HL-60/S4 treated with retinoic acid at 250 ng/mL for 4 days and 3 days (cell line): ENCODE data around the gene TGM3.

Experiments used
- in situ Hi-C: fragments of 300-500 bp; cut with MboI; formaldehyde crosslinking; loops from 2 replicates; pipeline ENCODE4 v1.7.0; 2022; ENCODE audit warnings: low sequenced_read_pairs

Gene TGM3

DNA sequence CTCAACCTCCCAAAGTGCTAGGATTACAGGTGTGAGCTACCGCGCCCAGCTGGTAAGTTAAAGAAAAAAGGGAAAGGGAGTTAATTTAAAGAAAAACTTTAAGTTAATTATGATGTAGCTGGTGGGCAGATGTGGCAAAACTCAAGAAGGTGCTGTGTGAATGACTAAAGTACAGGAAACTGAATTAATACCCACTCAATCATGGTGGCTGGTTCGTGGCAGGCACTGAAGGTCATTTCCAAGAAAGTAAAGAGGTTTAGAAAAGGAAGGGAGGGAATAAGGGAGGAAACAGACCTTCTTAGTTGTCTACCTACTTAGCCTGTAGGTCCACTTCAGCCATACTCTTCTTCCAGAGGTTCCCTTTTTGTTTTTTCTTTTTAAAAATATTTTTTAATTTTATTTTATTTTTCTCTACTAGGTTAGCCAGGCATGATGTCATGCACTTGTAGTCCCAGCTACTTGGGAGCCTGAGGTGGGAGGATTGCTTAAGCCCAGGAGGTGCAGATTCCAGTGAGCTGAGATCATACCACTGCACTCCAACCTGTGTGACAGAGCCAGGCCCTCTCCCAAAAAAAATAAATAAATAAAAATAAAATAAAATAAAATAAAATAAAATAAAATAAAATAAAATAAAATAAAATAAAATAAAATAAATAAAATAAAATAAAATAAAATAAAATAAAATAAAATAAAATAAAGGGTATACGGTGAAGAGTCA, 11.9 kb upstream of the TGM3 start:
- in situ Hi-C loops, result no loop called here

DNA sequence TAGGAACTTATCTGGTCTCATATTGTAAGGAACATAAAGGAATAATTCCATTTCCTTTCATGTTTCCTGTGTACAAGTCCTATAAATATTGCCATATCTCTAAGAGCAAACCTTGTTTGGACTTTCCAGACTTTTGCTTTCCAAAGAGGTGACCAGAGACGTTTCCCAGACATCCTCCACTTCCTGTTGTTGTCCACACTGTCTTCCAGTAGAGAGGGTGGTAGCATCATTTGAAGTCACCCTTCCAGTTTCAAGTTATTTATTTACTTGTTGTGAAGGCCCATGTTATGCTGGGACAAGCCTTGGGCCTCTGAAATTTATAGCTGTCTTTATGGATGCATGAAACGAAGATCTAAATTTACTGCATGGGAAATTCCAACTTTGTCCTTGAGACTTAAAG, 10.6 kb upstream of the TGM3 start:
- in situ Hi-C loops, result no loop called here

DNA sequence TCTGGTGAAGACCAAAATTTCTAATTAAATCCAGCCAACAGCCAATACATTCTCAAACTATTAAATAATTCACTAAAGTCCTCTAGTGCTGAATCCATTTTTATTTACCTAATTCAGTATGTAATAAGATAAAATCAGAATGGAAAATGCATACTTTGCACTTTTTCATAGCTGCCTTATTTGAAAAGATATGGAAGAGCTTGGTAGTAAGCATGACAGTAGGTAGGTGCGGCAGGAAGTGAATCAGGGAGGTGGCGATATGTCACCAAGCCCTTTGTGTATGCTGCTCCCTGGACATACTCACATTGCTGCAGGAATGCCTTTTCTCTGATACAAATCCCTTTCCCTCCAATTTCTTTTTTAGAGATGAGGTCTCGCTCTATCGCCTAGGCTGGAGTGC, 10.2 kb upstream of the TGM3 start:
- in situ Hi-C loops, result no loop called here

DNA sequence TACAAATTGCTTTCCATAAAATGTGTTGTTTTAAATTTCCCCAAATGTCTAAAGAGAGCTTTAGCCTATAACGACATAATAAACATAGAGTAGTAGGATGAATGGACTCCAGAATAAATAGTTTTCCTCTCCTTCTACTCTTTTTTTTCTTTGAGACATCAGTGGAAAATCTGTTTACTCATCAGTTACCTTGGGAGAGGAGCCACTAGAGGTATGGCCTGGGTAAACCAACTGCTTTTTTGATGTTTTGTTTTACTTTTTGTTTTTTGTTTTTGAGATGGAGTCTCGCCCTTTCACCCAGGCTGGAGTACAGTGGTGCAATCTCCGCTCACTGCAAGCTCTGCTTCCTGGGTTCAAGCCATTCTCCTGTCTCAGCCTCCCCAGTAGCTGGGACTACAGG, 8.3 kb upstream of the TGM3 start:
- in situ Hi-C loops, result no loop called here

DNA sequence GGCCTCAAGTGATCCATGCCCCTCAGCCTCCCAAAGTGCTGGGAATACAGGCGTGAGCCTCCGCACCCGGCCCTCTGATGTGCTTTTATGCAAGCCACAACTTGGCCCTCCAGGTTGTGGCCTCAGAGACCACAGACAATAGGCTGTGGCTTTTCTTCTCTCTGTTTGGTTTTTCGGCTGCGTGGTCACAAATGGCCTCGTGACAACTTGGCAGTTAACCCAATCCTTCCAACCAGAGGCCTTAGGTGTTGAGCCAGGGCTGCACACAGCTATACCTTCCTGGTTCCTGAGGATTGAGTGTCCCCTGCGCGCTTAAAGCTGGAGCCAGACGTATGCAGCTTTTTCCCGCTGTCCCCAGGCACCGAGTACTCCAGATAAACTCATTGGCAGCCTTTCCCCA, 6.3 kb upstream of the TGM3 start:
- in situ Hi-C loops, result no loop called here

DNA sequence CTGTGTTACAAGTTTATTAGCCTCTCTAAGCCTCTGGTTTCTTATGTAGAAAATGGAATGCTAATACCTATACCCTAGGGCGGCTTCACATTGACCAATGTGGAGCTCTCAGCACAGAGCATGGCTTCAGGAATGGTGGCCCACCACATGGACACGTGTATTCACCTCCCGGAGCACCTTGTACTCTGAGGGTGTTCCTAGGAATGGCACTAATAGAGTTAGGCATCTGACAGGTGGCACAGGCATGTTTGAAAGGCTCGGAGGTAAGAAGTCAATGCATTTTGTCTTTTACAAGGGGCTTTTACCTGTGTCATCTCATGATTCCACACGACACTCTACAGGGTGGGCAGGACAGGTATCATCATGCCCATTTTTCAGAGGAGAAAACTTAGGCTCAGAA, 5.3 kb upstream of the TGM3 start:
- in situ Hi-C loops, result no loop called here

DNA sequence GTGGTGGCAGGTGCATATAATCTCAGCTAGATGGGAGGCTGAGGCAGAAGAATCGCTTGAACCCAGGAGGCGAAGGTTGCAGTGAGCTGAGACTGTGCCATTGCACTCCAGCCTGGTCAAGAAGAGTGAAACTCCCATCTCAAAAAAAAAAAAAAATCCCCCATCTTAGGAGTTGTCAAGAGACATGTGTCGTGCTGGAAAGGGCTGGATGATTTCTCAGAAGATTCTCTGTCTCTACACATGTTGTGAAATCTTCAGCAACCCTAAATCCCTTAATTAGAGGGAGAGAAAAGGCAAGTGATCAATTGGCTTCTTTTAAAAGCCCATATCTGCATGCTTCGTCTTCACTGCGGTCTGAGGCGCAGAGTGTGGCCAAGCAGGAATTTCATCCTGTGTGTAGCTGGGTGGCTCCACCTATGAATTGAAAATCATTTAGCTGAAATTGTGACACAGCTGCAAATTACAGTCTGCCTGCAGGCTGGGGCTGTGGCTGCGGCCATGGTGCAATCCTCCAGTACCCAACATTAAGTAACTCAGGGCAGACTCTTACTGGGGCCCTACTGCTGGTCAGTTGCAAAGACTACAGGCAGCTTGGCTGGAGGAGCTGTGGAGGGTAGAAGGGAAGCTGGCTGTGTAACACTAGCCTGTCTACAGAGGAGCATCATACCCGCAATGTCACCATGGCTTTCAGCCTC, 3.2 kb upstream of the TGM3 start:
- in situ Hi-C loops, result no loop called here

DNA sequence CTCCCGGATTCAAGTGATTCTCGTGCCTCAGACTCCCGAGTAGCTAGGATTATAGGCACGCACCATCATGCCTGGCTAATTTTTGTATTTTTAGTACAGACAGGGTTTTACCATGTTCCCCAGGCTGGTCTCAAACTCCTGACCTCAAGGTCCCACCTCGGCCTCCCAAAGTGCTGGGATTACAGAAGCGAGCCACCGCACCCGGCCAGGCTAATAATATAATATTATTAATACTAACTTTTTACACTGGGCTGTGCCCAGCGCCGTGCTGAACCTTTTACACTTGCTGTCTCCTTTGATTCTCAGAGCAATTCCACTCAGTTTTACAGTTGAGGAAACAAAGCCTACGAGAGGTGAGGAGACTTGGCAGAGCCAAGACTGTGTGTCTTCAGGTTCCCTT, 2.3 kb upstream of the TGM3 start:
- in situ Hi-C loops, result no loop called here

DNA sequence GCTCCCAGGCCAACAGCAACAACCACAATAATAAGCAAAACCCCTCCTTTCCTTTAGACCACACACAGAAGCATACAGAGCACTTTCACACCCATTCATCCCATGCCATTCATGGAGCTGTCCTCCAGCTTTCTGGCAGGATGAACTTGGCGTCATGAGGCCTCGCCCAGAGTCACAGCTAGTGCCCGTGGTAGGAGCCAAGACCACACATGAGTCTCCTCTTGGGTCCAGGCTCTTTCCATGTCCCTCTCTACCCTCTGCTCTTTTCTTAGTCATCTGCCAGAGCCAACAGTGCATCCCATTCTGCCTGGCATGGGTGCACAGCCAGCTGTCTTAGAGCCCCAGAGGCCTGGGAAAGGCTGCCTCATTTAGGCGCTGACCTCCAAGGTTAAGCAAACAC, 1.8 kb upstream of the TGM3 start:
- in situ Hi-C loops, result no loop called here

DNA sequence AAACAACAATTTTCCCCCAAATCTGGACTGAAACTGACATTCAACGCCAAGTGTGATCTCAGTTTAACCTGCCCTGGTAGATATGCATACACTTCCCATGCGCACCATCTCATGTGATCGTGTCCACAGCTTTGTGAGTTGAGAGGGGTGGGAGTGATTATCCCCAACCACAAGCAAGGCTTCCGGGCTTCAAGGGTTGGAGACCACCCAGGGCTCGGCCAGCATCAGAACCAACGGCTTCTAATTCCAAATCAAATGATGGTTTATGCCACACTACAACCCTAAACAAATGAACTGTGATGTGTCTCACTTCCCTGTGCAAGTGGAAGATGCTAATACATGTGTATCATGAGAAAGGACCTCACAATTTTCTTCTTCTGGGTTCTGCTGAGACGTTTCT, 515 bp upstream of the TGM3 start:
- in situ Hi-C loops, result no loop called here

DNA sequence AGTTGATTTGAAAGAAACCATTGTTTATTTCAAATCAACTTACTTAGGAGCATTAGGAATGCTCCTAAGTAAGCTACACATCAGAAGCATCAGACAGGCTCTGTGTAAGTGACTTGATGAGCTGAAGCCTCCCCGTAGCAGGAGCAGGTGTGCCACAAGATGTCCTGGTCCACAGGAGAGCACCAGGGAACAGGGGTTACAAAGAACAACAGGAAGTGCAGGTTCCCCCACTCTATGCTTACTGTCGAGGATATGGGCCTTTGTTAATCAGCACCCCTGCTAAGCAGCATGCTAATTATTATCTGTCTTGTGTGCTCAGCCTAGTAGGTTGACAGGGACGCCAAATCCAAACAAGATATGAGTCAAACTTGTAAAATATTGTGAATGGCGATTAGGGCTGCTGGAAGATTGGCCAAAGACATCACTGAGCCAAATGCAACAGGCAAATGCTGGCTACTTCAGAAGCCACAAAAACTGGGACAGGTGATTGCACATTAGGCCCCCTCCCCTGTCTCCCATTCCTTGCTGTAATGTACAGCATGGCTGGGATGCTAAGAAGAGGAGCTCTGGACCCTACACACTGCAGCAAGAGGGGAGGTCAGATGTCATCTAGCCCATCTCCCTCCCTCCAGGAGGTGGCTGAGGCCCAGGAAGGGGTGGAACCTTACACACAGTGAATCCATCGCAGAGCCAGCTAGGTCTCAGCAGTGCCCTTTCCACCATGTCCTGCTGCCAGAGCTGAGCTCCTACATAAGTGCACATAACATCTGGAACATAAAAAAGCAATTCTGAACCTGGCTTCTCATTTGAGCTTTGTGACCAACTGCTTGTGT, 939 bp downstream of the TGM3 start:
- in situ Hi-C loops, result no loop called here

DNA sequence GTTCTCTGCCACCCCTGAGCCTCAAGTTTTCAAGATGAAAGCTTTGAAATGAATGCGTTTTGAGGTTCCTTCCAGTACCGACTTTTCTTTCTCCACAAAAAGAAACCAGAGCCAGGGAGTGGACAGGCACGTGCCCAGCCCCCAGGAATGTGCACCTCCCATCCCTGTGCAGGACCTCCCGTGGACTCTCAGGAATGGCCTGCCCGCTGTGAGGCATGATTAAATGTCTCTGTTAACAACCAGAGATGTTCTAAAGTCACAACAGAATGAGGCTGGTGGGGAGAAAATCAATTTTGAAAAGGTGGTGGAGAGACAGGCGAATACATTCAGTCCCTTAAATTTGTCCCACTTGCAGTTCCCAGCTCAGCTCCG, 1.5 kb downstream of the TGM3 start:
- in situ Hi-C loops, result no loop called here

DNA sequence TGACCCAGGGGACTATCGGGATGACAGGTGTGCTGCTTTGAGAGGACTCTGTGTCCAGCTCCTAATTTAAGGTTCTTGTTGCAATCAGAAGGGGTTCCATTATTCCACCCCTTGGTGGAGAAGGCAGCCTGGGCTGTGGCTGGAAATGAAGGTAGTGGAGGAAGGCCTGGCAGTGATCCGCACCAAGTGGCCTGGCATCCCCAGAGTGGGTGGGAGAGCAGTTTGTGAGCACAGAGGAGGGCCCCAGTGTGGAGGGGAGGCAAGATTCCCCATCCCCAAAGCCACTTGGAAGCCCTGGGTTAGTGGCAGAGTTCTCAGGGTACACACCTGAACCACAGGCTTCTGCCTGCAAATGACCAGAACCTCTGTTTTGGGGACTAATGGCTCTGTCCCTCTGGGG, 2.3 kb downstream of the TGM3 start:
- in situ Hi-C loops, result no loop called here

DNA sequence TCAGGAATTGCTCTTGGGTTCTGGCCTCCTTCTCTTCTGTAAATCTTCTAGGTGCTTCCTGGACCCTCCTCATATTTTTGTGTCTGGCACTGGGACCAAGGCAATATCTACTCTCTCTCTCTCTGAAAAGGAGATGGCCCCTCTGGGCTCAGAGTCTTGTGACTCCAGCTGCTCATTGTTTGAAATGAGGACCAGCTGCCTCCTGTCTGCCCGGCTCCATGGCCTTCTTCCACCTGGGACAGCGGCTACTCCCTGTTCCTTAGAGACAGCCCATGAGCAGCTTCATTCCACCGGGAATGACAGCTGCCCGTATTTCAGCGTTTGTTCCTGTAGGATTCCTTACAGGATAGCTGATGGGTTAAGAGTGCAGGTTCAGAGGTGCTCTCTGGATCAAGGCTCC, 2.9 kb downstream of the TGM3 start:
- in situ Hi-C loops, result no loop called here

DNA sequence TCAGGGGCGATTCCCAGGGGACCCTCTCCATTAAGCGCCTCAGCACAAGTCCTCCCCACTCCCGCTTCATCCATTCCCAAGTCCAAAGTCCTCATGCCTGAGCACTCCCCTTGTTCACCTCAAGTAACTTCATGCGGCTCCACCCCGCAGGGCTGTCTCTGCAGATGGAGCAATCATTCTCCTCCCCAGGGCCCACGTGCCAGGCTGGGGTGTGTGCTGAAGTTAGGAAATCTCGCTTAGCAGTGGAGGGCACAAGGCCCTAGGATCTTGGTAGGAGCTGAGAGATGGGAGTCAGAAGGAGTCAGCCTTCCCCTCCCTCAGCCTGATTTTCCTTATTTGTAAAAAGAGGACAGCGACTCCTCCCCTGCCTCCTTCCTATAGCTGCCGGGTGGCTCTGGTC, 3.5 kb downstream of the TGM3 start:
- in situ Hi-C loops, result no loop called here

DNA sequence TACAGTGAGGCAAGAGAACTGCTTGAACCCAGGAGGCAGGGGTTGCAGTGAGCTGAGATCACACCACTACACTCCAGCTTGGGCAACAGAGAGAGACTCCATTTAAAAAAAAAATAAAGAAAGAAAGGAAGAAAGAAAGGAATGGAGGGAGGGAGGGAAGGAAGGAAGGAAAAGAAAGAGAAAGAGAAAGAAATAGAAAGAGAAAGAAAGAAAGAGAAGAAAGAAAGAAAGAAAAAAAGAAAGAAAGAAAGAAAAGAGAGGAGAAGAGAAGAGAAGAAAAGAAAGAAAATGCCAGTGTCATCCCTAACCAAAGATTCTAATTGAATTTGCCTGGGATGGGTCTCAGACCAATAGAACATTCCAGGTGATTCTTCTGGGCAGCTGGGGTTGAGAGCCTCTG, 4.2 kb downstream of the TGM3 start:
- in situ Hi-C loops, result no loop called here

DNA sequence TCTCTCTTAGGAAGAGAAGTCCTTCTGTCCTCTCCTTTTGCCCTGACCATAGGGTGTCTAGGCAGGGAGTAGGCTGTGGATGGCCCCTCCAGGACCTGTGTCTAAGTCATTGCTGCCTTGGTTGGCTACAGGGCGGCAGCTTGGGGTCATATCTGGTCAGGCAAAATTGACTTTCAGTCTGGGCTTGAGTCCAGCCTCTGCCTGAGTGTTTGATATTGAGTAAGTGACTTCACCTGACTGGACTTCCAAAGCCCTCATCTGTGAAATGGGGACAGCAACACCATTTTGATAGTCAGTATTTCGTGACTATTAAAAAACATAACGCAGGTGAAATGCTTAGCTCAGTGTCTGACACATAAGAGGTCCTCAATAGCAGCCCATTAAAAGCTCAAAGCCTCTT, 4.6 kb downstream of the TGM3 start:
- in situ Hi-C loops, result no loop called here

DNA sequence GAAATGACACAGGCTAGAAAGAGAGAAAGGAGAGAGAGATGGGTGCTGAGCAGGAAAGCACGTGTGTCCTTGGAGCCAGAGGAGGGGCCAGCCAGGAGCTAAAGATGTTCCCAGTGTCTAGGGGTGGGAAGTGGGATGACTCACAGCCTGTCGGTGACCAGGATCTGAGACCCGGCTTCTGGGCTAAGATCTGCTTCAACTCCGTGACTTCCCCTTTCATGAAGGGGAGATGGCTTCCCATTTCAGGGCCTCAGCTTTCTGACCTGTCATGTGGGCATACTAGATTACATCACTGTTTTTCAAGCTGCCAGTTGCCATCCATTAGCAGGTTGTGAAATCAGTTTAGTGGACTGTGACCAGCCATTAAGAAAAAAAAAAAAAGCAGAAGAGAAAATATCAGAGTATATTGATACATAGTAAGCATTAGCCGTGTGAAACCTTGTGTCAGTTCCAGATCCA, 5.4 kb downstream of the TGM3 start:
- in situ Hi-C loops, result no loop called here

DNA sequence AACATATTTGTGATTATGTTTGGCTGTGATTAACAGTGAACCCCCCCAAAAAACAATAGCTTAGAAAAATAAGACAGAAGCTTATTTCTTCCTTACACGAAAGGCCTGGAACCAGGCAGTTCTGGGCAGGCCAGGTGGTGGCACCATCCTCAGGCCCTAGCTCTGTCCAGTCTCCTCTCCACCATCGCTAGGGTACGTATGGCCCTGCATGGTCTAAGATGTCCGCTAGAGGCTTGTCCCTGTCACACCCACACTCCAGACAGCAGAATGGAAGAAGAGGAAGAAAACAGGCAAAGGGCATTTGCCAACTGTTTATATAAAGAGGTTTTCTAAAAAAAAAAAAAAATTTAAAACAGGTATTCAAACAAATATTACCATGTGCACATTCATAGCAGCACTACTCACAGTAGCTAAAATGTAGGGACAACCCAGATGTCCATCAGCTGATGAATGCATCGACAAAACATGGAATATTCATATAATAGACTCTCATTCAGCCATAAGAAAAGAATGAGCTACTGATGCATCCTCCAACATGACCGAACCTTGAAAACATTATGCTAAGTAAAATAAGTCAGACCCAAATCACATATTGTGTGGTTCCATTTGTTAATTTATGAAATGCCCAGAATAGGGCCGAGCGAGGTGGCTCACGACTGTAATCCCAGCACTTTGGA, 6.7 kb downstream of the TGM3 start:
- in situ Hi-C loops, result no loop called here

DNA sequence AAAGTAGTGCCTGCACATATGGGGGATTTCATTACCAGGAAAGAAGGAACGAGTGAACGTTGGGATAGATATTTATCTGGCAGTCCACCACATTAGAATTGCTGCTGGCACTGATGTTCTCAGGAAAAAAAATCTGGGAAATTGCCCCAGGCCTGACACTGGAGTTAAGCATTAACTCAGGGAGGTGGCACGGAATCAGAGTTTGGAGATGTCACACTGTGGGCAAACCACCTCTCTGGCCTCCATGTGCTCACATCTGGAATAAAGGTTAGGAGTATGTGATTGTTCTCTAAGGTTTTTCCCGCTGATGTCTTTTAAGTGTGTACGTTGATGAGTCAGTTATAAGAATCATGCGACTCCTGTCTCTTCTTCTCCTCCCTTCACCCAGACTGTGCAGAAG, 7.9 kb downstream of the TGM3 start:
- in situ Hi-C loops, result no loop called here

DNA sequence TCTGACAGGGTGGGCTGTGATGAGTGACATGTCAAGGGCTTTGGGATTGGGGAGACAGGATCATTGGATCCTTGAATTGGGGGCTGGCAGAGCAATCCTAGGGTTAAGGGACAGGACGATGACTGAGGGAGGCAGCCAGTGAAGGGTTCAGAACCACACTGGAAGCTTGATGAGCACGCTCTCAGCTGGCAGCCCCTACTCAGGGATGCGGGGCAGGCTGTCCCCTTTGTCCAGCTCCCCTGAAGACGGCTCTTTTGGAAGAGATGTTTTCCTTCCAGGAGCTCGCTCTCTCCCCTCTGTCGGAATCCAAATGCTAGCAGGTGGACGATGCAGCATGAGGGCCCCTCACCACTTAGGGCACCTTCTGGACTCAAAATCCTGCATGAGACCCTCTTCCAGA, 8.4 kb downstream of the TGM3 start:
- in situ Hi-C loops, result no loop called here
